Measurements from ENCODE around the gene MAP3K2.
A peak's percentile ranks its signal among the peaks of the same experiment; 100 is the strongest.
"Not testable (repeated sequence)": the region's sequence is repeated elsewhere in the genome, so short reads cannot be mapped to it uniquely, and the experiment has no call there.

The MAP3K2 gene

GRCh38 chr2:127421871-127422558, 34.2 kb upstream of the MAP3K2 start:
- no peak for DNase-seq (ENCODE audit: low read depth)

DNA sequence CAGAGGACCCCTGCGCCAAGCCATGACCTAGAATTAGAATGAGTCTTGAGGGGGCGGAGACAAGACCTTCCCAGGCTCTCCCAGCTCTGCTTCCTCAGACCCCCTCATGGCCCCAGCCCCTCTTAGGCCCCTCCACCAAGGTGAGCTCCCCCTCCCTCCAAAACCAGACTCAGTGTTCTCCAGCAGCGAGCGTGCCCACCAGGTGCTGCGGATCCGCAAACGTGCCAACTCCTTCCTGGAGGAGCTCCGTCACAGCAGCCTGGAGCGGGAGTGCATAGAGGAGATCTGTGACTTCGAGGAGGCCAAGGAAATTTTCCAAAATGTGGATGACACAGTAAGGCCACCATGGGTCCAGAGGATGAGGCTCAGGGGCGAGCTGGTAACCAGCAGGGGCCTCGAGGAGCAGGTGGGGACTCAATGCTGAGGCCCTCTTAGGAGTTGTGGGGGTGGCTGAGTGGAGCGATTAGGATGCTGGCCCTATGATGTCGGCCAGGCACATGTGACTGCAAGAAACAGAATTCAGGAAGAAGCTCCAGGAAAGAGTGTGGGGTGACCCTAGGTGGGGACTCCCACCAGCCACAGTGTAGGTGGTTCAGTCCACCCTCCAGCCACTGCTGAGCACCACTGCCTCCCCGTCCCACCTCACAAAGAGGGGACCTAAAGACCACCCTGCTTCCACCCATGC, 33.5 kb upstream of the MAP3K2 start:
- no peak overlapping the region for H3K4me3 ChIP-seq (ENCODE audit: low read depth, low read length)
- no peak for DNase-seq (ENCODE audit: low read depth)

More at GRCh38 chr2:127421871-127422558, 34.2 kb upstream of the MAP3K2 start:
- H3K4me3 ChIP-seq (ENCODE audit: low read depth, low read length) = no peak overlapping the region

GRCh38 chr2:127420039-127420864, 32.5 kb upstream of the MAP3K2 start:
- H3K4me3 ChIP-seq (ENCODE audit: low read depth, low read length) = no peak overlapping the region
- DNase-seq (ENCODE audit: low read depth) = no peak

GRCh38 chr2:127419448-127420038, 31.8 kb upstream of the MAP3K2 start:
- no peak overlapping the region for H3K4me3 ChIP-seq (ENCODE audit: low read depth, low read length)
- DNase-seq (ENCODE audit: low read depth) = no peak

- no peak for DNase-seq (ENCODE audit: low read depth)
- H3K4me3 ChIP-seq (ENCODE audit: low read depth, low read length) = no peak overlapping the region
Measured at GRCh38 chr2:127419112-127419430, 31.3 kb upstream of the MAP3K2 start.

GRCh38 chr2:127418300-127419111, 30.7 kb upstream of the MAP3K2 start, which contains the start of gene PROC:
TSS of gene PROC (plus strand) at chr2:127418427. CDS start at chr2:127419943, 1,516 bp downstream.
- no peak for DNase-seq (ENCODE audit: low read depth)
- H3K4me3 ChIP-seq (ENCODE audit: low read depth, low read length) = no peak within 1 kb of the TSS

GRCh38 chr2:127417406-127417805, 29.6 kb upstream of the MAP3K2 start:
- H3K4me3 ChIP-seq (ENCODE audit: low read depth, low read length) = no peak overlapping the region
- DNase-seq (ENCODE audit: low read depth) = no peak

- peak overlapping the region; percentile 39 for H3K4me3 ChIP-seq (ENCODE audit: low read depth, low read length)
- no peak for DNase-seq (ENCODE audit: low read depth)
Measured at GRCh38 chr2:127416506-127417001, 28.8 kb upstream of the MAP3K2 start.

DNA sequence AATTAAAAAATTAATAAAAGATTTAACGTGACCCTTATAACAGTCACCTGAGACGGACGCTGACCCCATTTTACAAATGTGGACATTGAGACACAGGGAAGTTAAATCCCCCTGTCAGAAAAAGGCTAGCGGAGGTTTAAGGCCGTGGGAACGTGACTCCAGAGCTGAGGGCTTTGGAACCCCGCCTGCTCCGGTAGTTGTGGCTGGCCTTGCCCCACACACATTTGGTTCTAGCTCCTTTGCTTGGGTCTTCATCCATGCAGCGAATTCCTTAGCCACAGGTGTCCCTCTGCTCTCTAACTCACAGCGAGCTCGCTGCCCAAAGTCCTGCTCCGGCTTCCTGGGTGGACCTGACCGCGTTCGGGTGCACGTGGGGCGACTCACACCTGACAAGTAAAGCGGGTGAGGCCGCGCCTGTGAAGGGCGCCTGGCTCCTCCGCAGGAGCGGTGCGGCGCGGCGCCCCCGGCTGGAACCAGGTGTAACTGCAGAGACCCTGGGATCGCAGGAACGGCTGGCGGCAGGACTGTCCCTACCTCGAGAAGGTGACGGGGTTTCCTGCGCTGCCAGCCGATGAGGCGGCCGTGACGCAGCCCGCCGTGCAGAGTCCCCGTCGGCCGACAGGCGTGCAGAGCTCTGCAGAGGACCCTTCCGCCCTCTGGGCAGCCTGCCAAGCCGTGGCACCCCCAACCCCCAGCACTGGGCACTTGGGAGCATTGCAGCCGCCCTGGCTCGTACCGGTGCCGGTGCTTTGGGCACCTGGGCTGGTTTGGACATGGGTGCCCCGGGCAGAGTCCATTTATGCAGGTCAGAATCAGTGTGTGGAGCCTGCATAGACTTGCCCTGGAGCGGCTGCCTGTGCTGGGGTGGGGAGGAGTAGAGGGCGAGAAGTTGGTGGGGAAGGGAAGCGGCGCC, 28.1 kb upstream of the MAP3K2 start:
- no peak for DNase-seq (ENCODE audit: low read depth)
- H3K4me3 ChIP-seq (ENCODE audit: low read depth, low read length) = peak overlapping the region; percentile 39

DNA sequence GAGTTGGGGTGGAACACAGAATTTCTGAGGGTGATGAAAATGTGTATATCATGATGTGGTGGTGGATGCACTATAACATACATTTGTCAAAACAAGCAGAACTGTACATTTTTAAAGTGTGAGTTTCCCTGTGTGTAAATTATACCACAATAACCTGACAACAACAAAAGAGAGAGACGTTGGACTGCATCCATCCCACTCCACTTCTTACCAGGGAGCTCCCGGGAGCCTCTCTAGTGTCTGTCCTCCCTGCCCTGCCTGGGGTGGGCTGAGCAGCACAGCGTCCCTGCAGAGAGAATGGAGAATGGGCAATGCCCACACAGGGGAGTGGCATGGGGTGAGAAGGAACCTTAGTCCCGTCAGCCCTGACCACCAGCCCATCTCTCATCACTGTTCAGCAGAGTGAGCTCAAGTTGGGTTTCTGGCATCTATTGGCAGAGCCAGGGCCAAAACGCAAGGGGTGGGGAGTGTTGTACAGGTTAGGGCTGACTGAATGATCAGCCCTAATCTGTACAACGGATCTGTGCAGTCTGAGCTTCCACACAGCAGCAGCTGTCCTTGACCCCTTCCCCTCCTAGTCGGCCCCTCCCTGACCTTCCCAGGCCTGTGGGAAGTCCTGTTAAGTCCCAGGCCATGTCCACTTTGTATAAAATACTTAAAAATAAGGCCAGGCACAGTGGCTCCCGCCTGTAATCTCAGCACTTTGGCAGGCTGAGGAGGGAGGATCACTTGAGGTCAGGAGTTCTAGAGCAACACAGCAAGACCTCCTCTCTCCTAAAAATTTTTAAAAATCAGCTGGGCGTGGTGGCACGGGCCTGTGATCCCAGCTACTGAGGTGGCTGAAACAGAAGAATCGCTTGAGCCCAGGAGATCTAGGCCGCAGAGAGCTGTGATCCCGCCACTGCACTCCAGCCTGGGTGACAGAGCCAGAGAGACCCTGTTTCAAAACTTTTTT, 27.1 kb upstream of the MAP3K2 start:
- DNase-seq (ENCODE audit: low read depth) = no peak

GRCh38 chr2:127413782-127414637, 26.2 kb upstream of the MAP3K2 start:
- no peak overlapping the region for H3K4me3 ChIP-seq (ENCODE audit: low read depth, low read length)
- DNase-seq (ENCODE audit: low read depth) = peak; percentile 65

More for the DNA sequence above, 27.1 kb upstream of the MAP3K2 start:
- H3K4me3 ChIP-seq (ENCODE audit: low read depth, low read length) = no peak overlapping the region

GRCh38 chr2:127413200-127413599, 25.4 kb upstream of the MAP3K2 start:
- H3K4me3 ChIP-seq (ENCODE audit: low read depth, low read length) = no peak overlapping the region
- DNase-seq (ENCODE audit: low read depth) = no peak

DNA sequence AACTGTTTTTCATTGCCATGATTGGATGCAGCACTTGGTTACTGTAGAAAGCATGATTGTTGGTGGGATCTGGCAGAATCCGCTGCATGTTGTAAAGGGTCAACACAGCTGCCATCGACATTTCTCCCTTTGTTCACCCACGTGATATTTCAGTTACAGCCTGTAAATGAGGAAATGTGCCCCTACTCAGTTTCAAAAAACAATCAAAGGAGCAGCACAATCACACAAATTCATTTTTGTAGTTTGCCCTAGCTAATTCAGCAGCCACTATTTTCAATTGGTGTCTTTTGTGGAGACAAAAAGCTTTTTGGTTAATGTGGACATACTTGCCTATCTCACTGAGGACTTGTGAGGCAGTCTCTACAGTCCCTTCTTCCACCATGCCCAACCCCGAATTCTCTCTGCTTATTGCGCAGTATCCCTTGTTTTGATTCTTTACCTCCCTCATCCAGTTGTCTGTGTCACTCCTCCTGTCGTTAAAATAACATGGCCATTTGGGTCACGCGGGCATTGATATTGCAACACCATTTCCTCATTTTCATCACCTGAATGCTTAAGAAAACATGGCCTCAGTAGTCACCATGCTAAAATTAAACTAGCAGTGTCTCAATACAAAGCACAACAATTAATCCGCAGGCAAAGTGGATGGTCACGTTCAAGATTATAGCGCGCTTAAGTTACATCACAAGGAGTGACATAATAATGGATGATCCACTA, 24.0 kb upstream of the MAP3K2 start:
- no peak overlapping the region for H3K4me3 ChIP-seq (ENCODE audit: low read depth, low read length)
- DNase-seq (ENCODE audit: low read depth) = no peak

DNA sequence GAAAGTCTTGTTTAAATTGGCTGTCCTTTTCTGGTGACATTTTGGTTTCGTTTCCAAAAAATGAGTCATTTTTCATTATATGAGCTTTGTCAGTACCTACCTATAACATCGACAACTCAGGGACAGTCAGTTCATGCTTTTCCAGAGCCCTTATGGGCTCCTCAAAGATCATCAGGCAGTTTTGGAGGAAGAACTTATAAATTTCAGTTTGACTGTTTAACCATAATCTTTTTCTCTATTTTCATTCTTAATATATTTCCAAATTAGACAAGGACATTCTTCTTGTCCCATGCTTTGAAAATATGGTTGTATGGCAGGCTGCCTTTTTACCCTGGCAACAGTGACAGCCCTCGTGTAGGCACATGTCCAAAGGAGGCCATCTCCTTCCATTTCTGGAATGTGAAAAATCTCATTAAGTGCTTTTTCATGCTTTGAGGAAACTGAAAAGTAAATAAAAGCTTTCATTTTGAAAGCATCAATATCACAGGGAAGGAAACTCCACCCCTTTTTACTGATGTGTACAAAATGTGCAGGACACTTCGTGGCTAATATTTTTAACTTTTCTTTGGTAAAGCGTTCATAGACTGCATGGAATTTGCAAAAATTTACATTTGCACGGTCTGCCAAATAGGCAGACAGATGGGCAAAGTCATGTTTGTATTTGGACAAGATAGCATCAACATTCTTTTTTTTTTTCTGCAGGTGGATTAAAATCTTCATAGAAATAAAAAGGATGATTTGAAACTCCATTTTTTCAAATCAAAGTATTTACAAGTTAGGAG, 23.3 kb upstream of the MAP3K2 start:
- no peak for DNase-seq (ENCODE audit: low read depth)
- H3K4me3 ChIP-seq (ENCODE audit: low read depth, low read length) = no peak overlapping the region

DNA sequence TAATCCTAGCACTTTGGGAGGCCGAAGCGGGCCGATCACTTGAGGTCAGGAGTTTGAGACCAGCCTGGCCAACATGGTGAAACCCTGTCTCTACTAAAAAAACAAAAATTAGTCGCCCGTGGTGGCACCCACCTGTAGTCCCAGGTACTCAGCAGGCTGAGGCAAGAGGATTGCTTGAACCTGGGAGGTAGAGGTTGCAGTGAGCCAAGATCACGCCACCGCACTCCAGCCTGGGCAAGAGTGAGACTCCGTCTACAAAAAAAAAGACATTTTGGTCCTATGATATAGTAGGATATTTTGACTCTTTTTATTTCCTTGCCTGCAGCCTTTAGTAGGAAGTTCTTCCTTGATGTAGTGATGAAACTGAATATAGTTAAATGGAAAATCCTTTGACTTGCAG, 21.9 kb upstream of the MAP3K2 start:
- DNase-seq (ENCODE audit: low read depth); H3K4me3 ChIP-seq (ENCODE audit: low read depth, low read length): not testable (repeated sequence)
